Activated T-cell treated with anti-CD3 and anti-CD28 coated beads, Interleukin-2, amount 50 U/mL, for 72 hours (primary cell): Measurements from ENCODE around the gene PHC2. TPM values are rescaled to one million over a fixed set of nuclear protein-coding genes. Genes with fewer than 3 reads are reported as not detected.
A peak's percentile ranks its signal among the peaks of the same experiment; 100 is the strongest.

Experiments
- ATAC-seq, 2 donors: fragments of 150-1000 bp; cut with Tn5 transposase; replicated peaks in 1 of 2; 2 replicates each; pipeline ENCODE4 v1.10.0; 2021; ENCODE audit warnings: moderate library complexity in 2 of 2, mild to moderate bottlenecking in 1 of 2
- DNase-seq, 2 donors: peaks; one replicate each; pipeline ENCODE4 v3.0.0; 2021 to 2022; ENCODE audit warnings: mixed read lengths in 1 of 2
- H3K27ac Mint-ChIP-seq: one replicate; pipeline ENCODE4 v1.8.0; 2022; ENCODE audit warnings: mild to moderate bottlenecking, moderate library complexity, mixed read lengths
- H3K27me3 Mint-ChIP-seq: one replicate; pipeline ENCODE4 v1.8.0; 2022; ENCODE audit warnings: low read depth, mixed read lengths
- H3K36me3 Mint-ChIP-seq, 2 donors: one replicate each; pipeline ENCODE4 v1.8.0; 2022; ENCODE audit warnings: mixed read lengths in 2 of 2, mild to moderate bottlenecking in 1 of 2; ENCODE audit not compliant: insufficient read depth in 2 of 2
- H3K4me1 Mint-ChIP-seq: one replicate; pipeline ENCODE4 v1.8.0; 2022; ENCODE audit warnings: low read depth, mixed read lengths
- H3K4me3 Mint-ChIP-seq, 2 donors: one replicate each; pipeline ENCODE4 v1.8.0; 2022; ENCODE audit warnings: mild to moderate bottlenecking in 2 of 2, mixed read lengths in 2 of 2, moderate library complexity in 2 of 2
- H3K9me3 Mint-ChIP-seq, 2 donors: one replicate each; pipeline ENCODE4 v1.8.0; 2022; ENCODE audit warnings: mixed read lengths in 2 of 2
- total RNA-seq, 2 donors: library from RNA; stranded (reverse); gene quantifications; one replicate each; pipeline ENCODE4 v1.2.3, GENCODE V29; 2022

Gene PHC2
- total RNA-seq, 2 donors from 2014 or later = 29.4 to 31.5 TPM

GRCh38 chr1:33464552-33464951 is 33.7 kb upstream of the PHC2 start:
- H3K4me1 Mint-ChIP-seq = no peaks in the 10 kb centered on the region
- no peaks in the 10 kb centered on the region for H3K9me3 Mint-ChIP-seq
- no peaks in the 10 kb centered on the region for H3K27me3 Mint-ChIP-seq
- no peaks in the 10 kb centered on the region for H3K36me3 Mint-ChIP-seq
- ATAC-seq (peak; percentile 31 to 58), DNase-seq (no peak)
- H3K27ac Mint-ChIP-seq = no peak overlapping the region
- no peak overlapping the region for H3K4me3 Mint-ChIP-seq

DNA sequence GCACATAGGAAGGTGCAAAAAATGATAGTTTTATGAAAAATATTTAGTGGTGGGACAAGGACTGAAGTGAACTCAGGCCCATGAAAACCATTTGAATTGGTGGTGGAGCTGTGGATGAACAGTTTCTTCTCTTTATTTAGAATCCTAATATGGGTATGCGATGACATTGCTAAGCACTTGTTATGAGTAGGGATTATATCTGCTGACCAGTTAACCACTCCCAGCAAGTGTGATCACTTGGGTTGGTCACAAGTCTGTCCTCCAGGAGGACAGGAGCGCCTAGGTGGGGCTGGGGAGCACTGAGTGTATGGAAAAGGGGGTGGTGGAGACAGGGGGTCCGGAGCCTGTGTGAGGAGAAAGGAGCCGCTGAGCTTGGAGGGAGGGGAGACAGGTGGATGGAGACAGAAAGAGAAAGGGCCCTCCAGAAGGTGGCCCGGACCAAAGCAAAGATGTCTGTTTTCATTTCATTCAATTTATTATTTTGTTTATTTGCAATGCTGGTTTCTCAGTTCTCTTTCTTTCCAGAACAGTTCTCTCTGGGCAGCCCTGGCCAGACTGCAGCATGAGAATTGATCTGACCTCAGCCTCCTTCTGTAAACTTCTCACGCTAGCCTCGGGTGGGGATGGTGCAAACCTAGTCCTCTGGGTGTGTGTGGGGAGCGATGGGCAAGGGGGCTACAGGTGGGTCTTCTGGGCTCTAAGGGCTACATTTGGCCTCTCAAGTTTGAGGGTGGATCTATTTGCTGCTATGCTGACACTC is 31.7 kb upstream of the PHC2 start:
- no peak for DNase-seq
- Mint-ChIP-seq H3K4me3 (no peak overlapping the region), H3K4me1 (no peaks in the 10 kb centered on the region), H3K27ac (no peak overlapping the region), H3K27me3 (peaks cover 7% of the 10 kb centered on the region), H3K36me3 (no peaks in the 10 kb centered on the region), H3K9me3 (no peaks in the 10 kb centered on the region)
- ATAC-seq = no peak

- no peaks in the 10 kb centered on the region for H3K36me3 Mint-ChIP-seq
- peaks cover 7% of the 10 kb centered on the region for H3K27me3 Mint-ChIP-seq
- no peak overlapping the region for H3K4me3 Mint-ChIP-seq
- ATAC-seq (no peak), DNase-seq (no peak)
- no peaks in the 10 kb centered on the region for H3K9me3 Mint-ChIP-seq
- no peaks in the 10 kb centered on the region for H3K4me1 Mint-ChIP-seq
- H3K27ac Mint-ChIP-seq = no peak overlapping the region
Observed at GRCh38 chr1:33460947-33461629, 30.2 kb upstream of the PHC2 start.

- H3K4me1 Mint-ChIP-seq = no peaks in the 10 kb centered on the region
- H3K27ac Mint-ChIP-seq = no peak overlapping the region
- no peaks in the 10 kb centered on the region for H3K36me3 Mint-ChIP-seq
- H3K9me3 Mint-ChIP-seq = no peaks in the 10 kb centered on the region
- peaks cover 7% of the 10 kb centered on the region for H3K27me3 Mint-ChIP-seq
- H3K4me3 Mint-ChIP-seq = no peak overlapping the region
- DNase-seq = no peak
- ATAC-seq = no peak
Observed at GRCh38 chr1:33460144-33460543, 29.2 kb upstream of the PHC2 start.

- peaks cover 7% of the 10 kb centered on the region for H3K27me3 Mint-ChIP-seq
- no peak overlapping the region for H3K4me3 Mint-ChIP-seq
- no peaks in the 10 kb centered on the region for H3K36me3 Mint-ChIP-seq
- DNase-seq (no peak), ATAC-seq (no peak)
- no peaks in the 10 kb centered on the region for H3K9me3 Mint-ChIP-seq
- H3K27ac Mint-ChIP-seq = no peak overlapping the region
- H3K4me1 Mint-ChIP-seq = no peaks in the 10 kb centered on the region
Observed at GRCh38 chr1:33459691-33460090, 28.8 kb upstream of the PHC2 start.

GRCh38 chr1:33456502-33456886 is 25.6 kb upstream of the PHC2 start:
- Mint-ChIP-seq H3K27me3 (peaks cover 18% of the 10 kb centered on the region), H3K36me3 (no peaks in the 10 kb centered on the region), H3K9me3 (no peaks in the 10 kb centered on the region), H3K27ac (no peak overlapping the region), H3K4me1 (no peaks in the 10 kb centered on the region), H3K4me3 (no peak overlapping the region)
- ATAC-seq = no peak
- no peak for DNase-seq

GRCh38 chr1:33455539-33456501 is 24.9 kb upstream of the PHC2 start:
- ATAC-seq (peak; percentile 86 to 89), DNase-seq (peak; percentile 38 to 41)
- H3K9me3 Mint-ChIP-seq = no peaks in the 10 kb centered on the region
- H3K27ac Mint-ChIP-seq = no peak overlapping the region
- peaks cover 19% of the 10 kb centered on the region for H3K27me3 Mint-ChIP-seq
- H3K36me3 Mint-ChIP-seq = no peaks in the 10 kb centered on the region
- no peak overlapping the region for H3K4me3 Mint-ChIP-seq
- no peaks in the 10 kb centered on the region for H3K4me1 Mint-ChIP-seq

GRCh38 chr1:33454646-33455282 is 23.9 kb upstream of the PHC2 start:
- no peaks in the 10 kb centered on the region for H3K4me1 Mint-ChIP-seq
- no peaks in the 10 kb centered on the region for H3K9me3 Mint-ChIP-seq
- no peaks in the 10 kb centered on the region for H3K36me3 Mint-ChIP-seq
- ATAC-seq (no peak), DNase-seq (no peak)
- H3K27ac Mint-ChIP-seq = no peak overlapping the region
- no peak overlapping the region for H3K4me3 Mint-ChIP-seq
- peaks cover 19% of the 10 kb centered on the region for H3K27me3 Mint-ChIP-seq

DNA sequence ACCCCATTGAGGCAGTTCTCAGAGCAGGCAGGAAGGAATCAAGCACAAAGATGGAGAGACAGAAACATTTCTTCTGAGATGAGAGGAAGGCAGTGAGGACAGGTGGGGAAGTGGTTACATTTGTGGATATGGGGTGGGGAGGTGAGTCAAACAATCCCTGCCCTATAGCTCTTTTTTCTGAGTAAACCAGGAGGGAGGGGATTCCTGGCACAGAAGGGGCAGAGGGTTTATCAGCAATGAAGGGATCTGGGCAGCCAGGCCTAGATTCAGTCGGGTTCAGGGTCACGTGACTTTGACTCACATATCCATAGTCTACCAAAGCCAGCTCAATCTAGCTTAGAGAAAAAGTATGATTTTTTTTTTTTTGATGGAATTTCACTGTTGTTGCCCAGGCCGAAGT is 15.7 kb upstream of the PHC2 start:
- peaks cover 8% of the 10 kb centered on the region for H3K4me1 Mint-ChIP-seq
- peak in 1 of 2 donors; percentile 14 for DNase-seq
- no peak overlapping the region for H3K4me3 Mint-ChIP-seq
- no peaks in the 10 kb centered on the region for H3K9me3 Mint-ChIP-seq
- H3K36me3 Mint-ChIP-seq = no peaks in the 10 kb centered on the region
- peak; percentile 65 to 70 for ATAC-seq
- H3K27ac Mint-ChIP-seq = no peak overlapping the region
- peaks cover 21% of the 10 kb centered on the region for H3K27me3 Mint-ChIP-seq

DNA sequence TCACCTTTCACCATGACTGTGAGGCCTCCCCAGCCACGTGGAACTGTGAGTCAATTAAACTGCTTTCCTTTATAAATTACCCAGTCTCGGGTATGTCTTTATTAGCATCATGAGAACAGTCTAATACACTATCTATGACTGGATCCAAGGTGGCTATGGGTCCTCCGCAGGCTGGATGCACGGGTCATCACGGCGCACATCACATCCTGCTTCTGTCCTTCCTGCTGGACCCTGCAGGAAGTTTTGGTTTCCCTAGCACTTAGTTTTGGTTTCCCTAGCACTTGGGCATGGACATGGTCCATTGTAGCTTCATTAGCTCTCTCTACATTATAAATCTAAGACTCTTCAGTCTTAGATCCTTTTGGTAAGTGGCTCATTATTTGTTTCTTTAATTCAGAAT is 14.2 kb upstream of the PHC2 start:
- no peak for DNase-seq
- H3K4me1 Mint-ChIP-seq = peaks cover 8% of the 10 kb centered on the region
- no peak overlapping the region for H3K27ac Mint-ChIP-seq
- H3K27me3 Mint-ChIP-seq = peaks cover 31% of the 10 kb centered on the region
- no peak overlapping the region for H3K4me3 Mint-ChIP-seq
- no peaks in the 10 kb centered on the region for H3K36me3 Mint-ChIP-seq
- no peak for ATAC-seq
- H3K9me3 Mint-ChIP-seq = no peaks in the 10 kb centered on the region

DNA sequence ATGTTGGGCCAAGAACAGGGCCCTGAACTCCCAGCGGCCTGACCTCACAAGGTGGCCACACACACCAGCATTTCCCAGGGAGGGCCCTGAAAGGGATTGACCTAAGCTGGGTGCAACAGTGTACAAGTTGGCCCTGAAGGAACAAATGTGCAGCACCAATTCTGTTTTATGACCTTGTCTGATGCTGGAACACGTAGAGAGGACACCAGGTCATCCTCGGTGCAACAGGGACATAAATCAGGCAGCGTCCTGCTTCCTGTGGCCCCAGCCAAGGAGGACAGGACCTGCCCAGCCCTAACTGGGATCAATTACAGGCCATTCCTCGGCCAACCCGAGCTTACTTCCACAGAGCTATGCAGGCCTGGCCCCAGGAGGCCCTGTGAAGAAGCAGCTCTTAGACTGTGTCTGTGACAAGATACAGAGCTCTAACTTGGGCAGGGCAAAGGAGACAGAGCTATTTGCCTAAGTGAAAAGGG is 12.8 kb upstream of the PHC2 start:
- Mint-ChIP-seq H3K9me3 (no peaks in the 10 kb centered on the region), H3K36me3 (no peaks in the 10 kb centered on the region), H3K27ac (no peak overlapping the region), H3K27me3 (peaks cover 22% of the 10 kb centered on the region), H3K4me1 (peaks cover 8% of the 10 kb centered on the region), H3K4me3 (no peak overlapping the region)
- ATAC-seq (no peak), DNase-seq (no peak)

- Mint-ChIP-seq H3K4me3 (no peak overlapping the region), H3K27me3 (peaks cover 21% of the 10 kb centered on the region), H3K27ac (no peak overlapping the region), H3K9me3 (no peaks in the 10 kb centered on the region), H3K36me3 (no peaks in the 10 kb centered on the region), H3K4me1 (peaks cover 8% of the 10 kb centered on the region)
- ATAC-seq = no peak
- no peak for DNase-seq
Observed at GRCh38 chr1:33443080-33443704, 12.3 kb upstream of the PHC2 start.
